Astrocyte of the cerebellum (primary cell): ENCODE results near the gene THAP9.

Source experiments
- DNase-seq: peaks from one replicate; pipeline ENCODE4 v3.0.0-alpha.2; 2011; ENCODE audit warnings: low read depth
- H3K4me3 ChIP-seq: 2 replicates; pipeline ENCODE4 v1.5.1; 2011; ENCODE audit warnings: mild to moderate bottlenecking, low read depth, low read length, moderate library complexity
- CTCF ChIP-seq: IDR thresholded peaks from 2 replicates; pipeline ENCODE4 v1.5.1; 2012; ENCODE audit warnings: low read length, low read depth, moderate library complexity, mild to moderate bottlenecking; ENCODE audit errors: missing control alignments
- in situ Hi-C: cut with HindIII; loops from 2 replicates; pipeline ENCODE4 v1.10.0; 2017; ENCODE audit warnings: low sequenced_read_pairs

The THAP9 gene

GRCh38 chr4:82951196-82951595 lies 50.7 kb downstream of the THAP9 start:
- DNase-seq, result no peak
- H3K4me3 ChIP-seq, result no peak overlapping the region
- in situ Hi-C loops, result no loop called here
- no peak for TF ChIP-seq CTCF

DNA sequence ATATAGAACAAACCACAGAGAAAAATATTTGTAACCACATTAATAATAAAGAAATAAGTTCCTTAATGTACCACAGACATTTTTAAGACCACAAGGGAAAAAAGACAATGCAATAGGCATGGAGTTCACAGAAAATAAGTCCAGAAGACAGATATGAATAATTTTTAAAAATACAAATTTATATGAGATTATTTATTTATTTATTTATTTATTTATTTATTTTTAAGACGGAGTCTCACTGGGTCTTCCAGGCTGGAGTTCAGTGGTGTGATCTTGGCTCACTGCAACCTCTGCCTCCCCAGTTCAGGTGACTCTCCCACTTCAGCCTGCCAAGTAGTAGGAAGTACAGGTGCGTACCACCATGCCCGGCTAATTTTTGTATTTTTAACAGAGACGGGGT lies 53.7 kb downstream of the THAP9 start:
- TF ChIP-seq CTCF, result no peak
- DNase-seq, result no peak
- H3K4me3 ChIP-seq, result no peak overlapping the region
- in situ Hi-C loops, result no loop called here

- DNase-seq, result no peak
- no peak overlapping the region for H3K4me3 ChIP-seq
- in situ Hi-C loops, result no loop called here
- no peak for TF ChIP-seq CTCF
Observed at GRCh38 chr4:82957045-82957444, 56.5 kb downstream of the THAP9 start.

DNA sequence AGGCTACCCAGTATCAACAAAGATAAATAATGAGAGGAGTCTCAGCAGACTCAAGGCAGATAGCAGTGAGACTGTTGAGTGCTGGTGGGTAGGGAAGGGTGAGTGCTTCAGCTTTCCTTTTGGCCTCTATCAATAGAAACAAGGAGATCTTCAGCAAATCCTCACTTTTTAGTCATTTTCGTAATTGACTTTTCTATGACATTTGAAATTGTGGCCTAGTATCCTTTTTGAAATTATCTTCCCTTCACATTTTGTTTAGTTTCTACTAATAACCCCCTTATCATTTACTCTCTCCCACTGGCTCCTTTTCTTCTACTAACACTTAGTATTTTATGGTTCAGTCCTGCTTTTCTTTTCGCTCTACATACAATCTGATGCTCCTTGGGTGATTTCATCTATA lies 65.2 kb downstream of the THAP9 start:
- H3K4me3 ChIP-seq, result no peak overlapping the region
- no peak for DNase-seq
- in situ Hi-C loops, result no loop called here
- no peak for TF ChIP-seq CTCF

DNA sequence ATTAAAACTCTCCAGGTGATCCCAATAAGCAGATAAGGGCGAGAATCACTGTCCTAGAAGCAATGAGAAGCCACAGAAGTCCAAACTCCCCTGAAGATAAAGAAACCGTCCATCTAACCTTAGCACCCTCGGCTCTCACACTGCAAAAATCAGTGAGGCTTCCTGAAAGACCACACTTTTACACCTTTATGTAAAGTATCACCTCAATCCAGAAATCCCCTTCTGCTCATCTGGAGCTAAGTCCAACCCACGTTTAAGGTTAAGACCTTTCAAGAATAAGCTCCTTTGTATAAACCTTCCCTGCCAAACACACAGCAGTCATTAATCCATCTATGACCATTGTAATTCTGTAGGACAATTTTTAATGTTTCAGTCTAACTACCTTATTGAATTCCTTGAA lies 68.4 kb downstream of the THAP9 start:
- no peak for TF ChIP-seq CTCF
- in situ Hi-C loops, result no loop called here
- DNase-seq, result no peak
- H3K4me3 ChIP-seq, result no peak overlapping the region

DNA sequence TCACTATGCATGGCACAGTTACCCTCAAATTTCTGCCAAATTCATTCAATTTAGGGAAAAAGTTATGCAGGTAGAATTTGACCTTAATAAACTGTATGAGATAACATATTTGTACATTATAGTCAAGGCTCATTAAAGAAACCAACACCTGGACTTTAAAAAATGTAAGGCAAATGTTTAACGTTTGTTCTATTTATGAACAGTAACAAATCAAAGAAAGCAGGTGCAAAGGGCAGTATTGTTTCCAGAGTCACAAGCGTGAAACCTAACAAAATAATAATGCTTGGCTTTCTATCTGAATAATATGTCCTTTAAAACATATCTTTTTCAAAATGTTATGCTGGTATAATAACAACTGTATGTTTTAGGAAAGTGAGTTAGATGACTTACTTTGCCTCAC lies 68.9 kb downstream of the THAP9 start:
- TF ChIP-seq CTCF, result no peak
- no peak overlapping the region for H3K4me3 ChIP-seq
- no peak for DNase-seq
- in situ Hi-C loops, result no loop called here
